ENCODE results near the gene LRP1B.

LRP1B gene

DNA sequence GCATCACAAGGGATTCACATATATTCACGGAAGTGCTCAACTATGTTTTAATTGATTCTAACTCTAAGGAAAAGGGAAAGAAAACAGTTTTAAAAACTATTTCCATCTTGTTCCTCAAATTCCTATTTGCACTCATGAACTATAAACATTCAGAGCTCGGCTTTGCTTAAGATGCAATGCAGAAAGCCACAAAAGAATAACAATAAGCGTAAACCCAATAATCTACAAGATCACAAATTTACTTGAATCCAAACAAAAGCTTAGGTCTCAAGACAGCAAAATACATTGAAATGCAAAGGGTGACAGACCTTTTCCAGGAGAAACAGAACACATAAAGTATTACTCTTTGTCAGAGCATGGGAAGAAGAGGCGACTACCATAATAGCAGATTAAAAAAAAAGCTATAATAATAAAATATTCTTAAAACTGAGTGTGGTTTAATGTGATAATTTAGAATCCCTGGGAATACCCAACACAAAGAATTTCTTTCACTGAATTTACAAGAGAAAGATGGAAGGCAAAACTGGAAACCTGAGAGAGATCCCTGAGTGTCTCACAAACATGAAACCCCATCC is 1094.9 kb downstream of the LRP1B start:
- Histone ChIP-seq H3K27ac (ENCODE audit: low read depth, low read length) (no peak overlapping the region), H4K20me1 (ENCODE audit: control insufficient read depth, insufficient read depth, low read depth, low read length) (no peaks in the 10 kb centered on the region), H3K36me3 (ENCODE audit: control insufficient read depth, low read length) (no peaks in the 10 kb centered on the region), H3K4me1 (ENCODE audit: control insufficient read depth, low read length) (no peaks in the 10 kb centered on the region), H3K27me3 (ENCODE audit: control insufficient read depth, low read length) (no peaks in the 10 kb centered on the region), H3K4me3 (ENCODE audit: low read length) (no peak overlapping the region), H3K79me2 (ENCODE audit: control insufficient read depth, low read length) (no peaks in the 10 kb centered on the region), H3F3A (ENCODE audit: control insufficient read depth, insufficient read depth) (no peaks in the 10 kb centered on the region), H3K9me2 (replicated peaks; ENCODE audit: control insufficient read depth, low read length) (no peaks in the 10 kb centered on the region), H3K9me3 (ENCODE audit: control insufficient read depth, insufficient read depth, low read length) (no peaks in the 10 kb centered on the region), H3K4me2 (ENCODE audit: low read length) (no peak overlapping the region)
- TF ChIP-seq EZH2phosphoT487 (IDR thresholded peaks at IDR 0.05; ENCODE audit: borderline replicate concordance, low read length) (no peak), CTCF (IDR thresholded peaks at IDR 0.05; ENCODE audit: low read depth, low read length, poor library complexity, severe bottlenecking) (no peak)

DNA sequence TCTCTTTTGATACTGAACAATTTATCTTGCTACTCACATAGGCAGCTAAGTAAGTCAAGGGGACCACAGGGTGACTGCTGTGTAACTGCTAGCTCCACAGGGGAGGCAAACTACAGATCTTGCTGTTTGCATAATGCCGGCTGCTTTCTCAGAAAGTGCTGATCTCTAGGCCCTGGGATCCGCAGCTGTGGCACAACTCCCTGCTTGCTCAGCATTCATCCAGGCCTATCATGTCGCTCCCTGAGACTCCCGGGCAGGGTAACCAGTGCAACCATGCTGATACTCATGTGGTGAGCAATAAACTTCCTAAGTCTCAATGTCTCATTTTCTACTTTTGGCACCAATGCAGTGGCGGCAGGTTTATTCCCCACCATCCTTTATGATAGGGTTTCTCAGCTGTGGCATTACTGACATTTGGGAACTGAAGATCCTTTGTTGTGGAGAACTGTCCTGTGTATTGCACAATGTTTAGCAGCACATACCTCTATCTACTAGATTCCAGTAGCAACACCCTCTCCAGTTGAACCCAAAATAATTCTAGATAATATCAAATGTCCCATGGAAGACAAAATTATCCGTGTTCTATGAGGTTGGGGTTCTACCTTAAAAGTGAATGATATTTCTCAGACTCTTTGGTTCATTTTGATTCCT is 1101.3 kb downstream of the LRP1B start:
- Histone ChIP-seq H3K4me3 (ENCODE audit: low read length) (no peak overlapping the region), H3K79me2 (ENCODE audit: control insufficient read depth, low read length) (no peaks in the 10 kb centered on the region), H3K27me3 (ENCODE audit: control insufficient read depth, low read length) (no peaks in the 10 kb centered on the region), H3K27ac (ENCODE audit: low read depth, low read length) (no peak overlapping the region), H3F3A (ENCODE audit: control insufficient read depth, insufficient read depth) (no peaks in the 10 kb centered on the region), H3K4me2 (ENCODE audit: low read length) (no peak overlapping the region), H3K36me3 (ENCODE audit: control insufficient read depth, low read length) (no peaks in the 10 kb centered on the region), H3K9me3 (ENCODE audit: control insufficient read depth, insufficient read depth, low read length) (no peaks in the 10 kb centered on the region), H3K9me2 (replicated peaks; ENCODE audit: control insufficient read depth, low read length) (no peaks in the 10 kb centered on the region), H3K4me1 (ENCODE audit: control insufficient read depth, low read length) (no peaks in the 10 kb centered on the region), H4K20me1 (ENCODE audit: control insufficient read depth, insufficient read depth, low read depth, low read length) (no peaks in the 10 kb centered on the region)
- TF ChIP-seq CTCF (IDR thresholded peaks at IDR 0.05; ENCODE audit: low read depth, low read length, poor library complexity, severe bottlenecking) (no peak), EZH2phosphoT487 (IDR thresholded peaks at IDR 0.05; ENCODE audit: borderline replicate concordance, low read length) (no peak)

DNA sequence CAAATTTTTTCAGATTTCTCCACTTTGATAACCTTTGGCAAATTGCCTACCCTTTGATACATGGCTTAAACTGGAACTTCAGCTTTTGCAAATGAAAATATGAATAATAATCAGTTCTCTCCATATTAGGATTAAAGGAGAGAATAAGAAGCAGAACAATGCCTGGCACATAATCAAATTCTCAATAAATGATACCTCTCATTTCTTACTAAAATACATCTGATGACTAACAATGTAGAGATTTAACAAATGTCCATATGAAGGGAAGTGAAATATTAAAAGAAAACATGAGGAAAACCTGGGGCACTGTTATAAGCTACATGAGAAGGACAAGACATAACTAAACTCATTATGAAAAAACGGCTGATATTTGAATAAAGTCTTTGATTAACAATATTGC is 1103.6 kb downstream of the LRP1B start:
- no peak for TF ChIP-seq CTCF (IDR thresholded peaks at IDR 0.05; ENCODE audit: low read depth, low read length, poor library complexity, severe bottlenecking)
- TF ChIP-seq EZH2phosphoT487 (IDR thresholded peaks at IDR 0.05; ENCODE audit: borderline replicate concordance, low read length): no peak
- H3K36me3 ChIP-seq (ENCODE audit: control insufficient read depth, low read length): no peaks in the 10 kb centered on the region
- no peaks in the 10 kb centered on the region for H3K4me1 ChIP-seq (ENCODE audit: control insufficient read depth, low read length)
- H3K27me3 ChIP-seq (ENCODE audit: control insufficient read depth, low read length): no peaks in the 10 kb centered on the region
- H3K9me2 ChIP-seq (replicated peaks; ENCODE audit: control insufficient read depth, low read length): no peaks in the 10 kb centered on the region
- H3K4me3 ChIP-seq (ENCODE audit: low read length): no peak overlapping the region
- no peaks in the 10 kb centered on the region for H3F3A ChIP-seq (ENCODE audit: control insufficient read depth, insufficient read depth)
- H3K79me2 ChIP-seq (ENCODE audit: control insufficient read depth, low read length): no peaks in the 10 kb centered on the region
- no peak overlapping the region for H3K27ac ChIP-seq (ENCODE audit: low read depth, low read length)
- no peak overlapping the region for H3K4me2 ChIP-seq (ENCODE audit: low read length)
- no peaks in the 10 kb centered on the region for H4K20me1 ChIP-seq (ENCODE audit: control insufficient read depth, insufficient read depth, low read depth, low read length)
- H3K9me3 ChIP-seq (ENCODE audit: control insufficient read depth, insufficient read depth, low read length): no peaks in the 10 kb centered on the region
